Panc1 (cell line): ENCODE measurements around the gene DCN.

Experiments
- CTCF ChIP-seq: fragments of 450-650 bp; IDR thresholded peaks from 2 replicates; pipeline ENCODE4 v1.5.1; 2017; ENCODE audit warnings: mild to moderate bottlenecking
- POLR2AphosphoS5 ChIP-seq: IDR thresholded peaks from 2 replicates; pipeline ENCODE4 v1.6.1; 2012; ENCODE audit warnings: mild to moderate bottlenecking, low read depth, low read length, moderate library complexity
- TCF7L2 ChIP-seq: IDR thresholded peaks from 2 replicates; pipeline ENCODE4 v1.6.1; 2011; ENCODE audit warnings: mild to moderate bottlenecking, low read depth, low read length, inconsistent platforms

- TF ChIP-seq CTCF (no peak), TCF7L2 (no peak), POLR2AphosphoS5 (no peak)
Observed at GRCh38 chr12:91093341-91093740, 89.3 kb downstream of the DCN start.
